NCI-H510A (cell line): ENCODE data around the gene APBB2.
A peak's percentile ranks its signal among the peaks of the same experiment; 100 is the strongest.
"Not testable (repeated sequence)": the region's sequence is repeated elsewhere in the genome, so short reads cannot be mapped to it uniquely, and the experiment has no call there.

Source experiments
- DNase-seq: peaks from one replicate; lab custom pipeline; 2025; lab: John Stamatoyannopoulos, UW

Gene APBB2

GRCh38 chr4:40937140-40937725, 277.1 kb downstream of the APBB2 start:
- DNase-seq: no peak

- DNase-seq: no peak
Measured at GRCh38 chr4:40934676-40935075, 279.7 kb downstream of the APBB2 start.

- DNase-seq: no peak
Measured at GRCh38 chr4:40933272-40934053, 280.9 kb downstream of the APBB2 start.

- no peak for DNase-seq
Measured at GRCh38 chr4:40931841-40932240, 282.5 kb downstream of the APBB2 start.

GRCh38 chr4:40931238-40931637, 283.1 kb downstream of the APBB2 start:
- no peak for DNase-seq

- no peak for DNase-seq
Measured at GRCh38 chr4:40927074-40927473, 287.3 kb downstream of the APBB2 start.

- no peak for DNase-seq
Measured at GRCh38 chr4:40924793-40925117, 289.6 kb downstream of the APBB2 start.

- peak; percentile 2 for DNase-seq
Measured at GRCh38 chr4:40924096-40924792, 290.1 kb downstream of the APBB2 start.

GRCh38 chr4:40923316-40924095, 290.8 kb downstream of the APBB2 start:
- no peak for DNase-seq

GRCh38 chr4:40919976-40920375, 294.4 kb downstream of the APBB2 start:
- not testable (repeated sequence) for DNase-seq

GRCh38 chr4:40918330-40918729, 296.0 kb downstream of the APBB2 start:
- no peak for DNase-seq

- no peak for DNase-seq
Measured at GRCh38 chr4:40916880-40917279, 297.5 kb downstream of the APBB2 start.

GRCh38 chr4:40916218-40916555, 298.2 kb downstream of the APBB2 start:
- no peak for DNase-seq

GRCh38 chr4:40915318-40916217, 298.8 kb downstream of the APBB2 start:
- no peak for DNase-seq

- no peak for DNase-seq
Measured at GRCh38 chr4:40912460-40913184, 301.7 kb downstream of the APBB2 start.

GRCh38 chr4:40910706-40911105, 303.6 kb downstream of the APBB2 start:
- no peak for DNase-seq

GRCh38 chr4:40909363-40909876, 304.9 kb downstream of the APBB2 start:
- no peak for DNase-seq

GRCh38 chr4:40908702-40909362, 305.5 kb downstream of the APBB2 start:
- peak; percentile 61 for DNase-seq

GRCh38 chr4:40908297-40908696, 306.0 kb downstream of the APBB2 start:
- DNase-seq: peak; percentile 54

- DNase-seq: no peak
Measured at GRCh38 chr4:40905414-40905813, 308.9 kb downstream of the APBB2 start.
